Thyroid gland (tissue), 4 donors: ENCODE measurements around the gene FNDC3B. TPM values are rescaled to one million over a fixed set of nuclear protein-coding genes. Genes with fewer than 3 reads are reported as not detected.

Source experiments
- DNase-seq, 2 donors: peaks; one replicate each; pipeline ENCODE4 v3.0.0-alpha.2; 2019
- H3K27ac ChIP-seq, 3 donors: fragments of 200-600 bp; sonication (generic); 1 replicate in 2 of 3; 2 replicates in 1 of 3; pipeline ENCODE4 v1.5.1; 2016 to 2019; ENCODE audit warnings: mild to moderate bottlenecking in 1 of 3, moderate library complexity in 1 of 3
- H3K27me3 ChIP-seq: fragments of 200-600 bp; sonication (generic); one replicate; pipeline ENCODE4 v1.5.1; 2019
- H3K36me3 ChIP-seq, 2 donors: fragments of 200-600 bp; sonication (generic); one replicate each; pipeline ENCODE4 v1.5.1; 2016 to 2019
- H3K4me1 ChIP-seq, 2 donors: fragments of 200-600 bp; sonication (generic); one replicate each; pipeline ENCODE4 v1.5.1; 2017 to 2019
- H3K4me3 ChIP-seq, 3 donors: fragments of 200-600 bp; sonication (generic); replicated peaks in 1 of 3; 1 replicate in 2 of 3; 2 replicates in 1 of 3; pipeline ENCODE4 v1.5.1; 2016; ENCODE audit warnings: mild to moderate bottlenecking in 1 of 3
- H3K9me3 ChIP-seq: fragments of 200-600 bp; sonication (generic); one replicate; pipeline ENCODE4 v1.5.1; 2017
- POLR2A ChIP-seq, 2 donors: fragments of 450-650 bp; IDR thresholded peaks; one replicate each; pipeline ENCODE4 v1.6.1; 2017; ENCODE audit warnings: antibody characterized with exemption in 2 of 2, mild to moderate bottlenecking in 2 of 2, moderate library complexity in 1 of 2
- WGBS, 2 donors: methylation state at CpG; one replicate each; pipeline ENCODE4 v1.1.5; 2017; 5-methylcytosine and 5-hydroxymethylcytosine counted together
- intact Hi-C: fragments of 100-400 bp; cut with DNase I; formaldehyde crosslinking; loops from one replicate; pipeline ENCODE4 v1.15.1; 2023
- total RNA-seq, 4 donors: library from RNA; depleted of rRNA; stranded (reverse); fragments of >200 nt; gene quantifications; one replicate each; pipeline ENCODE4 v1.2.3, GENCODE V29; 2016
- TF ChIP-seq, protein P1 (sequence below), 6 experiments: fragments of 200-600 bp in 3 of 6; fragments of 450-650 bp in 3 of 6; sonication (generic) in 3 of 6; IDR thresholded peaks; one replicate each; pipeline ENCODE4 v1.5.1; 2016 to 2019; ENCODE audit warnings: antibody characterized with exemption in 6 of 6, mild to moderate bottlenecking in 2 of 6, inconsistent platforms in 1 of 6, moderate library complexity in 1 of 6

FNDC3B gene
- total RNA-seq, 4 donors from 2014 or later, result 118 to 172 (median 146) TPM

DNA sequence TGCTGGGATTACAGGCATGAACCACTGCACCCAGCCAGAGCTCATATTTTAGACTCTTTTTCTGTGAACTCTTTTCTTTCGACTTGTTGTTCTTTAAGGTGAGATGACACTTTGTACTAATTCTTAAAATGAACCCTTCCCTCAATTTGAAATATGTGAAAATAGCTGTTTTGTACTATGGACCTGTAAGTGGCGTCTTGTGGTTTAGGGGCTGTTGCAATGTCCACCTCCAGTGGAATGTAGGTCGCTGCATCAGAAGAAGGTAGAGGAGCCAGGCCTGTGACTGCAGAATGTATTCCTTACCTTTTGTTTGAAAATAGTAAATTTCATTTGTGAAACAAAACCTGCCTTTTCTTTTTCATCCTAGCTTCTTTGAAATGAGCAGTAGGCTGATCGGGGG is 38.9 kb downstream of the FNDC3B start:
- Histone ChIP-seq H3K4me3 (no peak overlapping the region), H3K27me3 (no peaks in the 10 kb centered on the region), H3K9me3 (no peaks in the 10 kb centered on the region), H3K36me3 (no peaks in the 10 kb centered on the region), H3K27ac (no peak overlapping the region), H3K4me1 (peaks cover 30 to 36% of the 10 kb centered on the region in 2 donors)
- DNase-seq, result no peak
- WGBS, 2 donors, result 72 to 73% methylated on average over 4 of the region's 4 CpGs
- intact Hi-C loops, result no loop called here
- TF ChIP-seq, protein P1, sequence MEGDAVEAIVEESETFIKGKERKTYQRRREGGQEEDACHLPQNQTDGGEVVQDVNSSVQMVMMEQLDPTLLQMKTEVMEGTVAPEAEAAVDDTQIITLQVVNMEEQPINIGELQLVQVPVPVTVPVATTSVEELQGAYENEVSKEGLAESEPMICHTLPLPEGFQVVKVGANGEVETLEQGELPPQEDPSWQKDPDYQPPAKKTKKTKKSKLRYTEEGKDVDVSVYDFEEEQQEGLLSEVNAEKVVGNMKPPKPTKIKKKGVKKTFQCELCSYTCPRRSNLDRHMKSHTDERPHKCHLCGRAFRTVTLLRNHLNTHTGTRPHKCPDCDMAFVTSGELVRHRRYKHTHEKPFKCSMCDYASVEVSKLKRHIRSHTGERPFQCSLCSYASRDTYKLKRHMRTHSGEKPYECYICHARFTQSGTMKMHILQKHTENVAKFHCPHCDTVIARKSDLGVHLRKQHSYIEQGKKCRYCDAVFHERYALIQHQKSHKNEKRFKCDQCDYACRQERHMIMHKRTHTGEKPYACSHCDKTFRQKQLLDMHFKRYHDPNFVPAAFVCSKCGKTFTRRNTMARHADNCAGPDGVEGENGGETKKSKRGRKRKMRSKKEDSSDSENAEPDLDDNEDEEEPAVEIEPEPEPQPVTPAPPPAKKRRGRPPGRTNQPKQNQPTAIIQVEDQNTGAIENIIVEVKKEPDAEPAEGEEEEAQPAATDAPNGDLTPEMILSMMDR (IDR thresholded peaks at IDR 0.05), result no peak
- TF ChIP-seq POLR2A (IDR thresholded peaks at IDR 0.05), result no peak

DNA sequence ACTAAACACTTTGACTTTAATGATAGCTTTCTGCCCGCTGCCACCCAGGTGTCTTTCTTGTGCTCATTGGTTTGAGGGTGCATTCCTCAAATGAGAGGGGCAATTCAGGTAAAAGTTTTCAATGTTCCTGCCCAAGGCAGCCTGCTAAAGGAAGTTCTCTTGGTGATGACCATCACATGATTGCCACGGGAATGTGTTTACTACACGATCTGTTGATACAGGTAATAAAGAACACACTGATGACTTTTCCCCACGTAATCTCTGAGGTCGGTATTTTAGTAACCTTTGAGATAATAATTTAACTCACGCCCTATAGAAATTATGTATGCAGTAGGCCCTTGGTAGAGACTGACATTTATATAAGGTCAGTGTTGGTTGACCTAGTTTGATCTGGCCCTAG is 39.3 kb downstream of the FNDC3B start:
- H3K27me3 ChIP-seq, result no peaks in the 10 kb centered on the region
- H3K4me1 ChIP-seq, result peaks cover 26 to 33% of the 10 kb centered on the region in 2 donors
- 95 to 96% methylated on average over 6 of the region's 6 CpGs for WGBS, 2 donors
- no peaks in the 10 kb centered on the region for H3K9me3 ChIP-seq
- DNase-seq, result no peak
- H3K4me3 ChIP-seq, result no peak overlapping the region
- H3K27ac ChIP-seq, result no peak overlapping the region
- intact Hi-C loops, result no loop called here
- H3K36me3 ChIP-seq, result no peaks in the 10 kb centered on the region
- TF ChIP-seq, protein P1 (IDR thresholded peaks at IDR 0.05), result no peak
- TF ChIP-seq POLR2A (IDR thresholded peaks at IDR 0.05), result no peak

DNA sequence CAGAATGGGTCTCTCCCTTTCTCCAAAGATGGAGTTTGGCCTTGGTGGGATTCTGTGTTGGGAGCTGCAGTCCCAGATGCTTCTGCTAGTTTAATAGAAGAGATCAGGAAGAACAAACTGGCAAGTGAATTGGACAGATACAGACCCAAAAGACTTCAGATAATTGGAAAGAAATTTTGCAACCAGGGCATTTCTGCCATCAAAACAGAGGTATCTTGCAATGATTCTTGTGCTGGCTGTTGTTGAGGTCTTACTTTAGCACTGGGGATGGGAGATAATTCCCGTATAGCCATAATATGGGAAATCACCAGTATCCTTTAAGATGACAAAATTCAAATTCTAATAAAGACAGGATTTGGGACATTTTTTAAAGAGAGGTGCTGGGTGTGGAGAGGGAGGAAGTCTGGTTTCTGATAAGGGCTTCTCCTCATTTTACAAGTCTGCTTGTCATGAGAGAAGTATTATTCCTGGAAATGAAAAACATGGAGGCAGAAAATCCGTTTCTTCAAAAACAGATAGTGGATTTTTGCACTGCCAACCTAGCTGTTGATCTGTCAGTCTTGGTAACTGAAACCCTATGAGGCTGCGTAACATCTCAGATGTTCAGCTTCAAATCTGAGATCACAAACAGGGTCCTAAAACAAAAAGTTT is 40.1 kb downstream of the FNDC3B start:
- Histone ChIP-seq H3K36me3 (no peaks in the 10 kb centered on the region), H3K27me3 (no peaks in the 10 kb centered on the region), H3K27ac (no peak overlapping the region), H3K4me3 (no peak overlapping the region), H3K4me1 (peaks cover 18 to 26% of the 10 kb centered on the region in 2 donors), H3K9me3 (no peaks in the 10 kb centered on the region)
- DNase-seq, result no peak
- intact Hi-C loops, result no loop called here
- WGBS, 2 donors, result 93 to 94% methylated on average over 3 of the region's 3 CpGs
- no peak for TF ChIP-seq POLR2A (IDR thresholded peaks at IDR 0.05)
- TF ChIP-seq, protein P1 (IDR thresholded peaks at IDR 0.05), result no peak

DNA sequence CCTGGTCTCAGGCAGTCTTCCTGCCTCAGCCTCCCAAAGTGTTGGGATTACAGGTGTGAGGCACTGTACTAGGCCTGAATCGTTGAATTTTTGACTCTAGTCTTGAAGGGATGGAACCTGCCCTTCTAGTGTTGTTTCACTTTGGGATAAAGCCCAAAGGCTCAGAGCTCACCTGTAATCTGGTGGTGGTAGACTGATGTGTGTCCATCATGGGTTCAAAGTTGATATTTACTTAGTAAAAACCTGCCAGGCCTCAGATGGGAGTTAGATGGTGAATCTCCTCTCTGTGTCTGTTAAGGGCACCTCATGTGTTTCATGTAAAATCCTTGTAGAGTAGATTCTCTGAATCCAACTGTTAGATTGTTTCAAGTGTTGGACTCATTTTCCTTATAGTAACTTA is 41.1 kb downstream of the FNDC3B start:
- TF ChIP-seq, protein P1 (IDR thresholded peaks at IDR 0.05), result no peak
- TF ChIP-seq POLR2A (IDR thresholded peaks at IDR 0.05), result no peak
- intact Hi-C loops, result no loop called here
- no peak overlapping the region for H3K27ac ChIP-seq
- no peak for DNase-seq
- no peak overlapping the region for H3K4me3 ChIP-seq
- WGBS, 2 donors, result 95 to 100% methylated on average over 1 of the region's 1 CpG
- H3K36me3 ChIP-seq, result no peaks in the 10 kb centered on the region
- no peaks in the 10 kb centered on the region for H3K27me3 ChIP-seq
- peaks cover 8 to 15% of the 10 kb centered on the region in 2 donors for H3K4me1 ChIP-seq
- no peaks in the 10 kb centered on the region for H3K9me3 ChIP-seq

DNA sequence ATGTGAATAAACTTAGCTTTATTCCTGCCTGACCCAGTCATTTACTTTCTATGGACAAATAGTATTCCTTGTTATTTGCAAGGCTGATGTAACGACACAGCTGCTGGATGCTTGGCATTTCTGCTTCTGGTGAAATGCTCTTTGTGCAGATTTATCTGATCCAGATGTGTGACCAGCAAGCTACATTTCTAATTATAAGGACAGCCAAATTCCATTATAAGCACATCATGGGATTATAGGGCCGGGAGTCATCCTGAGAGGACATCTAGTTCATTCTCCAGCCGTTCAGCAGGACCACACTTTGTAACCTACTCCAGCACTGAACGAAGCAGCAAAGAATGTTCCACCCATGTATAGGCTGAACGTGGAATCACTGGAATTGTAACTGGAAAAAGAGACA is 42.9 kb downstream of the FNDC3B start:
- Histone ChIP-seq H3K4me1 (peaks cover 6% of the 10 kb centered on the region in 2 donors), H3K27ac (peak overlapping the region in 2 of 3 donors; percentile 12 to 26), H3K27me3 (no peaks in the 10 kb centered on the region), H3K9me3 (no peaks in the 10 kb centered on the region), H3K4me3 (no peak overlapping the region), H3K36me3 (no peaks in the 10 kb centered on the region)
- WGBS, 2 donors, result 73 to 82% methylated on average over 5 of the region's 5 CpGs
- TF ChIP-seq, protein P1 (IDR thresholded peaks at IDR 0.05), result no peak
- no peak for TF ChIP-seq POLR2A (IDR thresholded peaks at IDR 0.05)
- no peak for DNase-seq
- intact Hi-C loops, result no loop called here
